SIG-M5 (cell line): ENCODE results near the gene LTA.

Source experiments
- DNase-seq: peaks from one replicate; lab custom pipeline; 2025; lab: John Stamatoyannopoulos, UW

Gene LTA

DNA sequence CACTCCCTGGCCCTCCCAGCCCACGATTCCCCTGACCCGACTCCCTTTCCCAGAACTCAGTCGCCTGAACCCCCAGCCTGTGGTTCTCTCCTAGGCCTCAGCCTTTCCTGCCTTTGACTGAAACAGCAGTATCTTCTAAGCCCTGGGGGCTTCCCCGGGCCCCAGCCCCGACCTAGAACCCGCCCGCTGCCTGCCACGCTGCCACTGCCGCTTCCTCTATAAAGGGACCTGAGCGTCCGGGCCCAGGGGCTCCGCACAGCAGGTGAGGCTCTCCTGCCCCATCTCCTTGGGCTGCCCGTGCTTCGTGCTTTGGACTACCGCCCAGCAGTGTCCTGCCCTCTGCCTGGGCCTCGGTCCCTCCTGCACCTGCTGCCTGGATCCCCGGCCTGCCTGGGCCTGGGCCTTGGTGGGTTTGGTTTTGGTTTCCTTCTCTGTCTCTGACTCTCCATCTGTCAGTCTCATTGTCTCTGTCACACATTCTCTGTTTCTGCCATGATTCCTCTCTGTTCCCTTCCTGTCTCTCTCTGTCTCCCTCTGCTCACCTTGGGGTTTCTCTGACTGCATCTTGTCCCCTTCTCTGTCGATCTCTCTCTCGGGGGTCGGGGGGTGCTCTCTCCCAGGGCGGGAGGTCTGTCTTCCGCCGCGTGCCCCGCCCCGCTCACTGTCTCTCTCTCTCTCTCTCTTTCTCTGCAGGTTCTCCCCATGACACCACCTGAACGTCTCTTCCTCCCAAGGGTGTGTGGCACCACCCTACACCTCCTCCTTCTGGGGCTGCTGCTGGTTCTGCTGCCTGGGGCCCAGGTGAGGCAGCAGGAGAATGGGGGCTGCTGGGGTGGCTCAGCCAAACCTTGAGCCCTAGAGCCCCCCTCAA, at the start of gene LTA:
LTA (plus strand) TSS at position 249 of the 871 bp plus-strand sequence; CDS start at position 703, 454 bp downstream.
- no peak for DNase-seq

GRCh38 chr6:31525553-31525931, 46.5 kb upstream of the LTA start:
- no peak for DNase-seq

DNA sequence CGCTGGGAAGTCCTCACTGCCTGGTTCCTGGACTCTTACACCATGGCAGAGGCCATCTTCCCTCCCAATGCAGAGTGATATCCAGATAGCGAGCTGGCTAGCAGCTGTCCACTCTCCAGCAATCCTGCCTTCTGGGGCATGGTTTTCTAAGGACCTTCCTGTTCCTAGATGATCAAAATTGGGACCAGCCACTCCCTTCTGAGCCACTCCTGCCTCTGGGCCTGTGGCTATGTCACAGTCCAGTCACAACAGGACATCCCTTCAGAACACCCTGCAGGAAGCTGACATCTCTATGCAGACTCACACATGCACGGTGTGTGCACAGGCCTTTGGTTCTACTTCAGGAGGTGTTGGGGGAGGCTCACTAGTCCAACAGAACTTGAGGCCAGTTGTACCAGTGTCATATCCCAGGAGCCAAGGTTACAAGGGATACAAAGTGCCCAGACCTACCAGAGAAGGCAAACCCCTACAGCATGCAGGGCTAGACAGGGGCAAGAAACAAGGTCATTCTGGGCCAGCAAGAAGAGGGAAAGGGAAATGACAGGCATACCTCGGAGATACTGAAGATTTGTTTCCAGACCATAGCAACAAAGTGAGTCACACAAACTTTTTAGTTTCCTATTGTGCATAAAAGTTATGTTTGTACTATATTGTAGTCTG, 46.0 kb upstream of the LTA start:
- no peak for DNase-seq

DNA sequence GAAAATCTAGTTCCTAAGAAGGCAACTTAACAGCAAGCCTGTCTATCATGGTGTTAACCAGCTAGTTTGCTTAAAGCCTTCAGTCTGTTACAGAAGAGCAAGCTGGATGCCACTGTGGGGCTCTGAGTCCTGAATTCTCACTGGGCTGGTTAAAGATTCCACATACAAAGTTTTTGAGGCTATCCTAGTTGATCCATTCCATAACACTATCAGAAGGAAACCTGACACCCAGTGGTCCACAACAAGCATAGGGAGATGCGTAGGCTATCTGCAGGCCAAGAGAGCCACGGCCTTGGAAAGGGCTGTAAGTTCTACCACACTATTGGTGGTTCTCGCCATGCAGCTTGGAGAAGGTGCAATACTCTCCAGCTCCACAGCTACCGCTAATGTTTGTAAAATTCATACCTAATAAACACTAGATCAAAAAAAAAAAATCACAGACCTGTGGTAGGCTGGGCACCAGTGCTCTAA, 43.7 kb upstream of the LTA start:
- DNase-seq: no peak

- DNase-seq: no peak
Measured at GRCh38 chr6:31528821-31529328, 43.2 kb upstream of the LTA start, which contains the start of gene MCCD1. Gene MCCD1, plus strand, starts transcription at chr6:31528962. Its CDS starts 53 bp downstream, at chr6:31529015.

GRCh38 chr6:31529329-31530150, 42.5 kb upstream of the LTA start:
- DNase-seq: no peak

DNA sequence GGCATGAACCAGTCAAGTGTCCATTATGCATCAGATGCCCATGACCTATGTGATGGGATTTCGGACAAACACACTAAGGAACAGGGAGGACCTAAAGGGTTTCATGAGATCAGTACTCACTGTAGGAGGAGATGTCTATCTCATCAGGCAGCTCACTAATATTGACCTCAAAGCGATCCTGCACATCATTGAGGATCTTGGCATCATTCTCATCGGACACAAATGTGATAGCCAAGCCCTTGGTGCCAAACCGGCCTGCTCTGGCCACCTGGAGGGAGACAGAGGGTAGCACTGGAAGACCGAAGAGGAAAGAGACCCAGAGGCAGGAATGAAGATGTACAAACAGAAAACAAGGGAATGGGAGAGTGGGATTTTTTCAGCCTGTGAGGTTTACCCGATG, 41.4 kb upstream of the LTA start:
- no peak for DNase-seq

- no peak for DNase-seq
Measured at GRCh38 chr6:31531162-31531561, 40.9 kb upstream of the LTA start.

DNA sequence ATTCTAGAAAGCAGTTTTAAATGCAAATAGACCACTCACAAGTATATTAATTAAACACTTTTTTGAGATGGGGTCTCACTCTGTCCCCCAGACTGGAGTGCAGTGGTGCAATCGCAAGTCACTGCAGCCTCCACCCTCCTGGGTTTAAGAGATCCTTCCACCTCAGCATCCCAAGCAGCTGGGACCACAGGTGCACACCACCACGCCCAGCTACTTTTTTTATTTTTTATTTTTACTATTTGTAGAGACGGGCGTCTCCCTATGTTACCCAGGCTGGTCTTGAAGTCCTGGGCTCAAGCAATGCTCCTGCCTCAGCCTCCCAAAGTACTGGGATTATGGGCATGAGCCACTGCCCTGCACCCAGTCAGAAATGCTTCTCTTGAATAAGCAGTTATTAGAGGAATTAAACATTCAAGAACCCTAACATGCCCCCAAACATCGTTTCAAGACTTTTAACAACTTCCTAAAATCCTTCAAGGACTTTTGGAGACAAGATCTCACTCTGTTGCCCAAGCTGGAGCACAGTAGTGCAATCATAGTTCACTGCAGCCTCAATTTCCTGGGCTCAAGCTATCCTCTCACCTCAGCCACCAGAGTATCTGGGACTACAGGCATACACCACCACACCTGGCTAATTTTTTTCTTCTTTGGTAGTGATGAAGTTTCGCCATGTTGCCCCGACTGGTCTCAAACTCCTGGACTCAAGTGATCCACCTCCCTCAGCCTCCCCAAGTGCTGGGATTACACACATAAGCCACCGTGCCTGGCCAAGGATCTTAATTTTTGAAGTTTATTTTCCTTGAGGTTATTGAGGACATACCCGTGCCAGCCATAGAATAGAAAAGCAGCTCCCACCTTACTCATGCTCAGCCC, 40.1 kb upstream of the LTA start:
- no peak for DNase-seq

- no peak for DNase-seq
Measured at GRCh38 chr6:31532644-31533454, 39.2 kb upstream of the LTA start.

- no peak for DNase-seq
Measured at GRCh38 chr6:31533455-31533841, 38.6 kb upstream of the LTA start.

GRCh38 chr6:31534011-31534410, 38.1 kb upstream of the LTA start:
- no peak for DNase-seq

GRCh38 chr6:31534521-31535040, 37.5 kb upstream of the LTA start:
- no peak for DNase-seq

DNA sequence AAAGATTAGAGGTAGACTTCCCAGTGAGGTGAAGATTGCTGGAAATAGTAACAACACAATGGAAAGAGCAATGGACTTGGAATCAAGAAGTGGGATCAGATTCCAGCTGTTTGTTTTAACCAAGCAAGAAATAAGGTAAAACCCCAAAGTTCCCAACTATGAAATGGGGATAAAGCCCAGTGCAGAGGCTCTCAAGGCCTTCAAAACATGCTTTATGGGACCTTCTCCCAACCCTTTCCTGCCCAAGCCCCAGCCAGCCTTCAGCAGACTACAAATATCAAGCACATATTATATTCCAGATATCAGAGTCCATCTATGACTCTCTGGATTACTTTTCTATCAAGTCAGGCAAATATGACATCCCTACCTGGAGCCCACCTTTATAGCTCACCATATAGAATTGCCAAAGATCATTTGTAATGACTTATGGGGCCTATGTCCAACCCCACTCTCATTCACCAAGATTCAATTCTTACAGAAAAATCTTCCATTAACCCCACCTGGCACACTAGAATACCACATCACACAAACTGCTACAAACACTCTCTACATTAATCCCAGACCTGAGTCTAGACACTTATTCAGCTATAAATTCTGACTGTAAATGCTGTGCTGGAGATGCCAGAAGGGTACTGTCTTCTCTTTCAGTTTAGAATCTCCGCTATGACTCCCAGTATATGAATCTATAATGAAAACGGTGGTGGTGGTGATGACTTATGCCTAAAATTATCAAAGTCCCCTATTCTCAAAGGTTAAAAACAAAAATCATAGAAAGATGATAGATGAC, 36.4 kb upstream of the LTA start:
- no peak for DNase-seq

DNA sequence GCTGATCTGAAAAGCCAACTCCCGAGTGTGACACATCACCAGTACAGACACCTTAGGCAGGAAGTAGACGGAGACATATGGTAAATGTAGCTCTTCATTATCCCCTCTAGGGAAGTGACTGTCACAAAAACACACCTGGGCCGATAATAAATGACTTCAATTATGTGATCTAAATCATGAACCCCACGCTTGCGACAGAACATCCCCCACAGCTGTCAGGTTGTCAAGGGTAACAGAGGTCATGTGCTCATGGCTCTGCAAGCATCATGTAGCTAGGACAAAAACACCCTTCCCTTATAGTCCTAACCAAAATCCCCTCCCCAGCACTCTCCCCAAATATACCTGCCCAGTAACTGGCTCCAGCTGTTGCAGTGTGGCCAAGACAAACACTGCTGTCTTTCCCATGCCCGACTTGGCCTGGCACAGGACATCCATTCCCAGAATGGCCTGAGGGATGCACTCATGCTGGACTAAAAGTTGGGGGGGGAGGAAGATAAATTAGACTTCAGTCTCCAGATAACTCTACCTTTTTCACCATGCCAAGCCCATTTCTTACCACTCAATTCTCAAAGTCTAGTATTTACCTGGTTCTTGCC, 33.2 kb upstream of the LTA start:
- no peak for DNase-seq

DNA sequence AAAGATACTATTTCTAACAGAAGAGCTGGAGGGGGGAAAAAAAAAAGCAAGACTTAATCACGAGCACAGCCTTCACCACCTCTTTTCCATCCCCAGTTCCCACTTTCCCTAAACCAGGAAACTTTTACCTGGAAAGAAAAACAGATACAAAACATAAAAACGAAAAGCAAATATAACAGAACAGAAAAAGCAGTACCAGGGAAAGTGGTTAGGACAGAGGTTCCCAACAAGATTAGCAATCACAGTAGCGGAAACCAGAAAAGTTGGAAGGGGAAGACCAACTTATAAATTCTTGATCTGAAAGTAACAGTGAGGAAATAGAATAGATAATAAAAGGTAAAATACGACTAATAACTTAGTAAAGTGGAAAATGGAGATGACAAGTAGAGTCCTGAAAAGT, 31.4 kb upstream of the LTA start:
- DNase-seq: no peak

DNA sequence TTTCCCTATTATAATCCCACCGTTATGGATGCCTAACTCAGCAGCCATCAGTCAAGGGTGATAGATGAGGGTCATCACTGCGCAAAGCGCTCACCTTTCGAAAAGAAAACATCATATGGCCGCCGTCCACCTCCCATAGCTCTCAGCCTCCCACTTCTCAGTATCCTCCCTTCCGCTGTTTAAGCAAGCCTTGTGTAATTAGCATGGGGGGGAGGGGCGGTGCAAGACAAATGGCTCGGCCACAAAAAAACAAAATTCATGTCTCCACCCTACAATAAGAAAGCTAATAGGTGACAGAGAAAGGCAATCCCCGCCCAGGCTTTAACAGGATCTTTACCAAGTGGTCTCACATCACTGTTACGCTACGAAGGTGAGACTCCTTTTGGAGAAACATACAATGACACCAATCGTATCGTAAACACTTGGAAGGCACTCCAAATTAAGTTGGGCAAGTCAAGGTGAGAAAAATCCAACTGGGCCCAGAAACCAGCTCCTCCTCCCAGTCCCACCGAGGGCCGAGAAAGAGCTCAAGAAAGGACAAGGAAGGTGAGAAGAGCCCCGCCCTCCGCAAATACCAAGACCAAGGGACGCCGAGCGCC, 30.9 kb upstream of the LTA start:
- DNase-seq: no peak
